GM13977 (cell line): Measurements from ENCODE around the gene S1PR2.
"Not testable (repeated sequence)": the region's sequence is repeated elsewhere in the genome, so short reads cannot be mapped to it uniquely, and the experiment has no call there.

Source experiments
- DNase-seq: peaks from one replicate; pipeline ENCODE4 v3.0.0; 2012; ENCODE audit warnings: low spot score
- CTCF ChIP-seq: IDR thresholded peaks from 2 replicates; pipeline ENCODE4 v1.5.1; 2012; ENCODE audit warnings: mild to moderate bottlenecking, control low read depth; ENCODE audit not compliant: insufficient read depth; ENCODE audit errors: extremely low read depth, missing control alignments
- in situ Hi-C: fragments of 300-500 bp; cut with MboI; formaldehyde crosslinking; loops from one replicate; pipeline ENCODE4 v1.12.0; 2022; ENCODE audit warnings: low sequenced_read_pairs, low pct_unique_long_range_greater_than_20kb, mixed read lengths, inconsistent platforms; ENCODE audit not compliant: unreplicated experiment

The S1PR2 gene

GRCh38 chr19:10238172-10238783, 7.1 kb upstream of the S1PR2 start:
- DNase-seq: no peak
- no peak for TF ChIP-seq CTCF
- in situ Hi-C loops: no loop called here

- in situ Hi-C loops: no loop called here
- no peak for TF ChIP-seq CTCF
- DNase-seq: no peak
These were observed 6.6 kb upstream of the S1PR2 start for GRCh38 chr19:10237702-10238101.

DNA sequence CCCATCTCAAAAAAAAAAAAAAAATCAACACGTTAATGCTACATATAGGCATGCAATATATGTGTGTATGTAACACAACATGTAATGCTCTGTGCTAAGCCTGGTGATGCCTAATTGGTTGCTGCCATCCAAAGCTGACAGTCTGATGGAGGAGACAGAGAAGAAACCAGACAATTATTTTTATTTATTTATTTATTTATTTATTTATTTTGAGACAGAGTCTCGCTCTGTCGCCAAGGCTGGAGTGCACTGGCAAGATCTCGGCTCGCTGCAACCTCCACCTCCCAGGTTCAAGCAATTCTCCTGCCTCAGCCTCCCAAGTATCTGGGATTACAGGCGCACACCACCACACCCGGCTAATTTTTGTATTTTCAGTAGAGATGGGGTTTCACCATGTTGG, 4.3 kb upstream of the S1PR2 start:
- in situ Hi-C loops, DNase-seq: not testable (repeated sequence)

- in situ Hi-C loops: no loop called here
- no peak for TF ChIP-seq CTCF
- no peak for DNase-seq
These were observed 3.9 kb upstream of the S1PR2 start for GRCh38 chr19:10235003-10235402.

- no peak for TF ChIP-seq CTCF
- no peak for DNase-seq
- in situ Hi-C loops: no loop called here
These were observed 2.8 kb upstream of the S1PR2 start for GRCh38 chr19:10233946-10234345.

- TF ChIP-seq CTCF: no peak
- DNase-seq: peak; percentile 9
- in situ Hi-C loops: no loop called here
These were observed 589 bp upstream of the S1PR2 start for GRCh38 chr19:10231612-10232228.

- in situ Hi-C loops: no loop called here
- peak; percentile 6 for TF ChIP-seq CTCF
- peak; percentile 56 for DNase-seq
These were observed 814 bp downstream of the S1PR2 start for GRCh38 chr19:10230173-10230860.
